Glomerular visceral epithelial cell (primary cell): ENCODE data around the gene SRRT.
"Not testable (repeated sequence)": the region's sequence is repeated elsewhere in the genome, so short reads cannot be mapped to it uniquely, and the experiment has no call there.

Experiments used
- DNase-seq: peaks from one replicate; pipeline ENCODE4 v3.0.0-alpha.2; 2016; ENCODE audit errors: extremely low spot score

Gene SRRT

GRCh38 chr7:100935381-100935780, 60.5 kb downstream of the SRRT start:
- not testable (repeated sequence) for DNase-seq

- not testable (repeated sequence) for DNase-seq
Observed at GRCh38 chr7:100936167-100936566, 61.3 kb downstream of the SRRT start.
